HG02885 (cell line): ENCODE results near the gene ZBTB33.
A peak's percentile ranks its signal among the peaks of the same experiment; 100 is the strongest.

Experiments used
- ATAC-seq: cut with Tn5 transposase; IDR thresholded peaks from one replicate; pipeline ENCODE4 v1.9.1; 2021; ENCODE audit warnings: mild to moderate bottlenecking; ENCODE audit not compliant: unreplicated experiment, poor library complexity

Gene ZBTB33

DNA sequence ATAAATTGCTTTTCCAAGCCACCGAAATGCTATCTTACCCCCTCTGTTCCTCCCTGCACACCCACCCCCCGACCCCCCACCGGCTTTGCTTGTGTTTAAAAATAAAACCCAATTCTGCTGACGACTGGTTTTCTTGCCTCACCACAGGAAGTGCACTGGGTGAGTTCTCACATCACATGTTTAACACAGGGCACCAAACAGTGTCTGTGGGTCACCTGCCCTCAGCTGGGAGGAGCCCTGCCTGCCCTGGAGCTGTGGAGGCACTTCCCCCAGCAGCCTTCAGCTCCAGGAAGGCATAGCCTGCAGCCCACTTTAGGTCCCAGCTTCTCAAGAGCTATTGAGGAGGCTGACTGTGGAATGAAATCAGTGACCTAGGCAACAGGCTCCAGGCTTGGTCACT is 51.8 kb downstream of the ZBTB33 start:
- peak; percentile 85 for ATAC-seq

DNA sequence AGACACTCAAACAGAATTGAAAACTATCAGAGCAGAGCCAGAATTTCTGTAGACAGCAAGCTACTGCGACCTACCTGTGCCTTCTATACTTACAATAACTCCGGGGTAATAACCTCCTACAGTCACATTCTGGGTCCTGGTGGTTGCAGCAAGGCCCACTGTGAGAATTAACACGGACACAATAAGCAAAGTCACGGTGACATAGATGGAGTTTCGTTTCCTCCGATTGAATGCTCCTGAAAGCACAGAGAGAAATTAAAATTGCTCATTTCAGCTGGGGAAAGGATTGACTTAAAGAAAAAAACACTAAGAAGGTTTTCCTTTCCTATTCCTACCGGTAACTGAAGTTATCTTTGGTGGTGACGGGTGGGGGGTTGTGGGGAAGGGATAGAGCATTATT is 53.6 kb downstream of the ZBTB33 start:
- peak; percentile 43 for ATAC-seq

- ATAC-seq: no peak
Measured at GRCh38 chrX:120305531-120306141, 55.0 kb downstream of the ZBTB33 start.

DNA sequence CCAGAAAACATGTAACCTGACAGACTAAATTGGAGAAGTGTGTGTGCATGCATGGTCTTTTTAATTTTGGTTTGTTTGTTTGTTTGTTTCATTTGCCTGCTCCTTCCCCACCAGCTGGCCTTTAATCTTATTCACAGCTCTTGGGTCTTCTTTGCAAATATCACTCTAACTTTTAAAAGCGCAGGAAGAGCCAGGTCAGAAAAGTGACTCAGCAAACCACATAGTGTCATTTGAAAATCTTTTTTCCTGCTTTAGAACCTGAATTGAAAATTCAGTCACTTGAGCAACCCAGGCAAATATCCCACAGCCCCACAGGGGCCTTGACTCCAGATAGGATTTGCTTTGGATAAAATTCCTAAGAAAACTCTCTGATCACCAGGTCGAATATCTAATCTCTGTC is 56.0 kb downstream of the ZBTB33 start:
- ATAC-seq: no peak
